ENCODE measurements around the gene ZNF823. TPM values are rescaled to one million over a fixed set of nuclear protein-coding genes. Genes with fewer than 3 reads are reported as not detected.

Gene ZNF823
- total and polyA plus RNA-seq, 9 of the 15 experiments (the other 6 are each of a cell fraction or from before 2014, with no cell fraction given), result 4.0 to 13.4 (median 6.1) TPM

DNA sequence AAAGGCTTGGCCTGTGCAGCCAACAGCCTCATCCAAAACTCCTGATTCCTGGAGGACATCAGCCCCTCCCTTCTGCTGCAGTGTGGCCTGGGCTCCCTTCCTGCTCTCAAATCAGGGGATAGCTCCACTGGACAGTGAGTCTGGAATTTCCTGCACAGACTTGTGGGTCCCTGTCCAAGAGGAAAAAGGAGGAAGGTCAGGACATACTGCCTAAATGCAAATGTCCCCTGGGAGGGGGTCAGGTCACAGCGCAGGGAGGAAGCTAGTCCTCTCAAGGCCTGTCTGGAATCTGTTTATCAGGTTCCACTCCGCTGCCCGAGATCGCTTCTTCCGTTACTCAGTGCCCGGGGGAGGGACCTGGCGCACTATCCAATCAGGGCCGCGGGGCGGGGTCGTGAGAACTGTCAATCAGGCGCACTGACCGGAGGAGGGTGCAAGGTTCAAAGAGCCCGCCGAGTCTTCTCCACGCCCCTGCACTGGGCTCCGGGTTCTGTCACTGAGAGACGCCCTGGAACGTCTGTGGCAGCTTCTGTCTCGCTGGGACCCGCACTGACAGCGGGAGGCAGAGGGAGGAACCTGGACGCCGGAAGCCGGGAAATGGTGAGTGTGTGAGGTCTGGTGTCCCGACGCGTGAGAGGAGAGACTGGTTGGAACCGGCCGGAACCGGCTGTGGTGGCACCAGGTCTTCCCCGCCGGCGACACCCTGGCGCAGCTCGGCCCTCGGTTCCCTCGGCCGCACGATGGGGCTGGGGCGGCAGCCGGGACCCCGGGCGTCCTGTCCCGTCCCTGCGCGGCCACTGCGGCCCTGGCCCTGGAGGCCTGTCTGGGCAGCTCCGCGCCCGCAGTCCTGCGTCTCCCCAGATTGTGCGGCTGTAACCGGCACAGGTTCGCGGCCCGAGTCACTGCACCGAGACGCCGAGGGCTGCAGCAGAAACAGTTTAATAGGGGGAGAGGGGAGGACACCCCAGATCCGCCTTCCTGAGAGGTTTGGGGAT, 28.1 kb upstream of the ZNF823 start, which contains the start of gene ZNF441 (continued):
- TF ChIP-seq ZNF589 (CRISPR knock-in tag; IDR thresholded peaks at IDR 0.05; ENCODE audit: low read depth) (no peak), HMGN3 (IDR thresholded peaks at IDR 0.05; ENCODE audit: borderline replicate concordance, extremely low read depth, insufficient read length, low read depth, low read length) (no peak), XRCC5 (IDR thresholded peaks at IDR 0.05; ENCODE audit: low read depth, low read length) (no peak), SMAD4 (CRISPR knock-in tag; conservative IDR thresholded peaks at IDR 0.05) (peak; percentile 83), RB1 (IDR thresholded peaks at IDR 0.05; ENCODE audit: low read depth) (peak; percentile 60), ZNF232 (CRISPR knock-in tag; IDR thresholded peaks at IDR 0.05) (0 out of 2 replicates have a peak, but pooled peaks have one; percentile 52), NFIX (CRISPR knock-in tag; IDR thresholded peaks at IDR 0.05; ENCODE audit: low read depth) (no peak), GATA2 (CRISPR knock-in tag; IDR thresholded peaks at IDR 0.05) (peak; percentile 43; the same call in 1 of the 2 replicates), ZNF347 (CRISPR knock-in tag; IDR thresholded peaks at IDR 0.05; ENCODE audit: low read depth) (no peak)
- TF ChIP-seq, protein P1, sequence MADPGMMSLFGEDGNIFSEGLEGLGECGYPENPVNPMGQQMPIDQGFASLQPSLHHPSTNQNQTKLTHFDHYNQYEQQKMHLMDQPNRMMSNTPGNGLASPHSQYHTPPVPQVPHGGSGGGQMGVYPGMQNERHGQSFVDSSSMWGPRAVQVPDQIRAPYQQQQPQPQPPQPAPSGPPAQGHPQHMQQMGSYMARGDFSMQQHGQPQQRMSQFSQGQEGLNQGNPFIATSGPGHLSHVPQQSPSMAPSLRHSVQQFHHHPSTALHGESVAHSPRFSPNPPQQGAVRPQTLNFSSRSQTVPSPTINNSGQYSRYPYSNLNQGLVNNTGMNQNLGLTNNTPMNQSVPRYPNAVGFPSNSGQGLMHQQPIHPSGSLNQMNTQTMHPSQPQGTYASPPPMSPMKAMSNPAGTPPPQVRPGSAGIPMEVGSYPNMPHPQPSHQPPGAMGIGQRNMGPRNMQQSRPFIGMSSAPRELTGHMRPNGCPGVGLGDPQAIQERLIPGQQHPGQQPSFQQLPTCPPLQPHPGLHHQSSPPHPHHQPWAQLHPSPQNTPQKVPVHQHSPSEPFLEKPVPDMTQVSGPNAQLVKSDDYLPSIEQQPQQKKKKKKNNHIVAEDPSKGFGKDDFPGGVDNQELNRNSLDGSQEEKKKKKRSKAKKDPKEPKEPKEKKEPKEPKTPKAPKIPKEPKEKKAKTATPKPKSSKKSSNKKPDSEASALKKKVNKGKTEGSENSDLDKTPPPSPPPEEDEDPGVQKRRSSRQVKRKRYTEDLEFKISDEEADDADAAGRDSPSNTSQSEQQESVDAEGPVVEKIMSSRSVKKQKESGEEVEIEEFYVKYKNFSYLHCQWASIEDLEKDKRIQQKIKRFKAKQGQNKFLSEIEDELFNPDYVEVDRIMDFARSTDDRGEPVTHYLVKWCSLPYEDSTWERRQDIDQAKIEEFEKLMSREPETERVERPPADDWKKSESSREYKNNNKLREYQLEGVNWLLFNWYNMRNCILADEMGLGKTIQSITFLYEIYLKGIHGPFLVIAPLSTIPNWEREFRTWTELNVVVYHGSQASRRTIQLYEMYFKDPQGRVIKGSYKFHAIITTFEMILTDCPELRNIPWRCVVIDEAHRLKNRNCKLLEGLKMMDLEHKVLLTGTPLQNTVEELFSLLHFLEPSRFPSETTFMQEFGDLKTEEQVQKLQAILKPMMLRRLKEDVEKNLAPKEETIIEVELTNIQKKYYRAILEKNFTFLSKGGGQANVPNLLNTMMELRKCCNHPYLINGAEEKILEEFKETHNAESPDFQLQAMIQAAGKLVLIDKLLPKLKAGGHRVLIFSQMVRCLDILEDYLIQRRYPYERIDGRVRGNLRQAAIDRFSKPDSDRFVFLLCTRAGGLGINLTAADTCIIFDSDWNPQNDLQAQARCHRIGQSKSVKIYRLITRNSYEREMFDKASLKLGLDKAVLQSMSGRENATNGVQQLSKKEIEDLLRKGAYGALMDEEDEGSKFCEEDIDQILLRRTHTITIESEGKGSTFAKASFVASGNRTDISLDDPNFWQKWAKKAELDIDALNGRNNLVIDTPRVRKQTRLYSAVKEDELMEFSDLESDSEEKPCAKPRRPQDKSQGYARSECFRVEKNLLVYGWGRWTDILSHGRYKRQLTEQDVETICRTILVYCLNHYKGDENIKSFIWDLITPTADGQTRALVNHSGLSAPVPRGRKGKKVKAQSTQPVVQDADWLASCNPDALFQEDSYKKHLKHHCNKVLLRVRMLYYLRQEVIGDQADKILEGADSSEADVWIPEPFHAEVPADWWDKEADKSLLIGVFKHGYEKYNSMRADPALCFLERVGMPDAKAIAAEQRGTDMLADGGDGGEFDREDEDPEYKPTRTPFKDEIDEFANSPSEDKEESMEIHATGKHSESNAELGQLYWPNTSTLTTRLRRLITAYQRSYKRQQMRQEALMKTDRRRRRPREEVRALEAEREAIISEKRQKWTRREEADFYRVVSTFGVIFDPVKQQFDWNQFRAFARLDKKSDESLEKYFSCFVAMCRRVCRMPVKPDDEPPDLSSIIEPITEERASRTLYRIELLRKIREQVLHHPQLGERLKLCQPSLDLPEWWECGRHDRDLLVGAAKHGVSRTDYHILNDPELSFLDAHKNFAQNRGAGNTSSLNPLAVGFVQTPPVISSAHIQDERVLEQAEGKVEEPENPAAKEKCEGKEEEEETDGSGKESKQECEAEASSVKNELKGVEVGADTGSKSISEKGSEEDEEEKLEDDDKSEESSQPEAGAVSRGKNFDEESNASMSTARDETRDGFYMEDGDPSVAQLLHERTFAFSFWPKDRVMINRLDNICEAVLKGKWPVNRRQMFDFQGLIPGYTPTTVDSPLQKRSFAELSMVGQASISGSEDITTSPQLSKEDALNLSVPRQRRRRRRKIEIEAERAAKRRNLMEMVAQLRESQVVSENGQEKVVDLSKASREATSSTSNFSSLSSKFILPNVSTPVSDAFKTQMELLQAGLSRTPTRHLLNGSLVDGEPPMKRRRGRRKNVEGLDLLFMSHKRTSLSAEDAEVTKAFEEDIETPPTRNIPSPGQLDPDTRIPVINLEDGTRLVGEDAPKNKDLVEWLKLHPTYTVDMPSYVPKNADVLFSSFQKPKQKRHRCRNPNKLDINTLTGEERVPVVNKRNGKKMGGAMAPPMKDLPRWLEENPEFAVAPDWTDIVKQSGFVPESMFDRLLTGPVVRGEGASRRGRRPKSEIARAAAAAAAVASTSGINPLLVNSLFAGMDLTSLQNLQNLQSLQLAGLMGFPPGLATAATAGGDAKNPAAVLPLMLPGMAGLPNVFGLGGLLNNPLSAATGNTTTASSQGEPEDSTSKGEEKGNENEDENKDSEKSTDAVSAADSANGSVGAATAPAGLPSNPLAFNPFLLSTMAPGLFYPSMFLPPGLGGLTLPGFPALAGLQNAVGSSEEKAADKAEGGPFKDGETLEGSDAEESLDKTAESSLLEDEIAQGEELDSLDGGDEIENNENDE (IDR thresholded peaks at IDR 0.05; ENCODE audit: low read depth, low read length), result no peak
- TF ChIP-seq, protein P2, sequence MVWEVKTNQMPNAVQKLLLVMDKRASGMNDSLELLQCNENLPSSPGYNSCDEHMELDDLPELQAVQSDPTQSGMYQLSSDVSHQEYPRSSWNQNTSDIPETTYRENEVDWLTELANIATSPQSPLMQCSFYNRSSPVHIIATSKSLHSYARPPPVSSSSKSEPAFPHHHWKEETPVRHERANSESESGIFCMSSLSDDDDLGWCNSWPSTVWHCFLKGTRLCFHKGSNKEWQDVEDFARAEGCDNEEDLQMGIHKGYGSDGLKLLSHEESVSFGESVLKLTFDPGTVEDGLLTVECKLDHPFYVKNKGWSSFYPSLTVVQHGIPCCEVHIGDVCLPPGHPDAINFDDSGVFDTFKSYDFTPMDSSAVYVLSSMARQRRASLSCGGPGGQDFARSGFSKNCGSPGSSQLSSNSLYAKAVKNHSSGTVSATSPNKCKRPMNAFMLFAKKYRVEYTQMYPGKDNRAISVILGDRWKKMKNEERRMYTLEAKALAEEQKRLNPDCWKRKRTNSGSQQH (CRISPR knock-in tag; IDR thresholded peaks at IDR 0.05), result peak; percentile 72; the same call in 1 of the 2 replicates
- TF ChIP-seq, protein P3, sequence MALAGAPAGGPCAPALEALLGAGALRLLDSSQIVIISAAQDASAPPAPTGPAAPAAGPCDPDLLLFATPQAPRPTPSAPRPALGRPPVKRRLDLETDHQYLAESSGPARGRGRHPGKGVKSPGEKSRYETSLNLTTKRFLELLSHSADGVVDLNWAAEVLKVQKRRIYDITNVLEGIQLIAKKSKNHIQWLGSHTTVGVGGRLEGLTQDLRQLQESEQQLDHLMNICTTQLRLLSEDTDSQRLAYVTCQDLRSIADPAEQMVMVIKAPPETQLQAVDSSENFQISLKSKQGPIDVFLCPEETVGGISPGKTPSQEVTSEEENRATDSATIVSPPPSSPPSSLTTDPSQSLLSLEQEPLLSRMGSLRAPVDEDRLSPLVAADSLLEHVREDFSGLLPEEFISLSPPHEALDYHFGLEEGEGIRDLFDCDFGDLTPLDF (CRISPR knock-in tag; IDR thresholded peaks at IDR 0.05), result no peak

All from K562 (cell line).